Activated CD8-positive, alpha-beta memory T cell treated with anti-CD3 and anti-CD28 coated beads for 4 hours (primary cell): Measurements from ENCODE around the gene ANO10.
"Not testable (repeated sequence)": the region's sequence is repeated elsewhere in the genome, so short reads cannot be mapped to it uniquely, and the experiment has no call there.

Experiments used
- DNase-seq, 2 donors: peaks; one replicate each; pipeline ENCODE4 v3.0.0-alpha.2; 2020; ENCODE audit warnings: low read depth in 2 of 2

The ANO10 gene

DNA sequence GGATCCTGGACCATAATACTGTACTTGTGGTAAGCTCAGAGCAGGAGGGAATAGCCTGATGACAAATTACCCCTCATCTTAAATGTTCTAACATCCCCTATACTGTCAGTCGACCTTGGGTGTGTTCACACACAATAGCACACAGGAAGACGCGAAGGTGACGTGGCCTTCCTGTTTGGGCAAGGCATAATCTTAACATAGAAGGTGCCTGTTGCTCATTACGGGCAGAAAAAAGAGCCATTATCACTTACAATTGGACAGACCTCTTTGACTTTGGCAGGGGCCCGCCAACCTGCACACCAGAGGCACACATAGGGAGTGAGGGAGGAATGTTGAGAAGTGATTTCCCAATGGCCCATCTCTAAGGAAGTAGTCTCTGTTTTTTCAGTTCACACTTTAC is 144.2 kb downstream of the ANO10 start:
- peak; percentile 48 for DNase-seq

DNA sequence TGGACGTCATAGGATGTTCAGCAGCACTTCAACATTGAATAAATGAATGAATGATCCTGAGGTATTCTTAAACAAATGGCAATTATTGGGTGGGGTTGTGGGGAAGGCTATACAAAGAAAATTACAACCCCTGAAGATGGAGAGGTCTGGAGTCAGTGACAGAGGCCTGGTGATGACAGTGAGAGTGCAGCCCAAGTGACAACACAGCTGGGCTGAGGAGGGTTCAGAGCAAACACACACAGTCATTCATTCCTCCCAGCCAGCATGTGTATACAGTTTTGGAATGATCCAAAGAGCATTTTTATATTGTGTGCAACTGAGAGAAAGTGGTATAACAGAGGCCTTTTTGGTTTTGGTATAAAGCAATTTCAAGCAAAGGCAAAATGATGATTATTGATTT is 148.1 kb downstream of the ANO10 start:
- DNase-seq: no peak

DNA sequence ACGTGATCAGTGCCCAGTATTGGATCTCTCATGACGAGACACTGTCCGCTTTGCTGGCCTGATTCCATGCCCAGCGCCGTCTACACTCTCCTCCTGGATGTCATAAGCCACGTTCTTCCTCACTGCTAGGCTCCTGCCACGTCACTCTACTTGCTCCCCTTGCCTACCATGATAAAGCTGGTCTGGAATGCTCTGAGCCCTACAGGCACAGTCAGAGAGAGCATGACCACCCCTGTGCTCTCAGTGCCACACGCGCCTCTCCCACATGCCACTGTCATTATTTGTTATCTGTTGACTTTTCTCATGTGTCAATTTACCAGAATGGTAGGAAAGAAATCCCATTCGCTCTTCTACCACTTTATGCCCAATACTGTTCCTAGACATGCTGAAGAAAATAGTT is 148.6 kb downstream of the ANO10 start:
- DNase-seq: no peak

DNA sequence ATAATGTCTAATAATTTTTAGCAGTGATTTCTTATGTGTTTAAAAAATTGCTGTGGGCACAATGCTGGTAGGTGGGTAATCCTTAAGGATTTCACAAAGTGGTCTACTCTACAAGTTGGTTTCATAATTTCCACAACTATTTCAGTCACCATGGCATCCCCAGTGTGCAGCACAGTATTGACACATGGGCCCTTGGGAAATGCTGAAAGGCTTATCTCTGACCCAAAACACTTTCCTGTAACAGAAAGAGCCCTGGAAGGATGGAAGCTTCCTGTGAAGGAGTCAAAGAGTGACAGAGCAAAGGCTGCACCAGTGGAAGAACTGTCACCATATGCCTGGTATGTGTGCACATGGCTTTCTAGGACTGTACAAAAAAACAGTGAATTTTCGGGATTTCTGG is 153.7 kb downstream of the ANO10 start:
- DNase-seq: no peak

DNA sequence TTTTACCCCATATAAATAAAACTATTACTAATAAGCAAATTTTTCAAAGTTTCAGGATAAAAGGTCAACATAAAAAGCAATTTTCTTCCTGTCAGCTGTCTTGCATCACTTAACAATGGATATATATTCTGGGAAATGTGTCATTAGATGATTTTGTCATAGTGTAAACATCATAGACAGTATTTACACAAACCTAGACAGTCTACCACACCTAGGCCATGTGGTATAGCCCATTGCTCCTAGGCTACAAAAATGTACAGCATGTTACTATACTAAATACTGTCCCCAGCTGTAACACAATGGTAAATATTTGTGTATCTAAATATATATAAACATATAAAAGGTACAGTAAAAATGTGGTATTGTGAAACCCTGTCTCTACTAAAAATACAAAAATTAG is 156.7 kb downstream of the ANO10 start:
- DNase-seq: no peak

DNA sequence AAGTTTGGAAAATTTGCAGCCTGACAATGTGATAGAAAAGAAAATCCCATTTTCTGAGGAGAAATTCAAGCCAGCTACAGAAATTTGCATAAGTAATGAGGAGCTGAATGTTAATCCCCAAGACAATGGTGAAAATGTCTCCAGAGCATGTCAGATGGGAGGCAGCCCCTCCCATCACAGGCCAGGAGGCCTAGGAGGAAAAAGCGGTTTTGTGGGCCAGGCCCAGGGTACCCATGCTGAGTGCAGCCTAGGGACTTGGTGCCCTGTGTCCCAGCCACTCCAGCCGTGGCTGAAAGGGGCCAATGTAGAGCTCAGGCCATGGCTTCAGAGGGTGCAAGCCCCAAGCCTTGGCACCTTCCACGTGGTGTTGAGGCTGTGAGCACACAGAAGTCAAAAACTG is 159.2 kb downstream of the ANO10 start:
- not testable (repeated sequence) for DNase-seq

DNA sequence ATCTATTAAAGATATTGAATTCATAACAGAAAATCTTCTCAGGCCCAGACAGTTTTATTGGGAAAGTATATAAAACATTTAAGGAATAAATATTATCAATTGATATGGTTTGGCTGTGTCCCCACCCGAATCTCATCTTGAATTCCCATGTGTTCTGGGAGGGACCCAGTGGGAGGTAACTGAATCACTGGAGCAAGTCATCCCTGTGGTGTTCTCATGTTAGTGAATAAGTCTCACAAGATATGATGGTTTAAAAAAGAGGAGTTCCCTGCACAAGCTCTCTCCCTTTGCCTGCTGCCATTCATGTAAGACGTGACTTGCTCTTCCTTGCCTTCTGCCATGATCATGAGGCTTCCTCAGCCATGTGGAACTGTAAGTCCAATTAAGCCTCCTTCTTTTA is 160.5 kb downstream of the ANO10 start:
- no peak for DNase-seq

DNA sequence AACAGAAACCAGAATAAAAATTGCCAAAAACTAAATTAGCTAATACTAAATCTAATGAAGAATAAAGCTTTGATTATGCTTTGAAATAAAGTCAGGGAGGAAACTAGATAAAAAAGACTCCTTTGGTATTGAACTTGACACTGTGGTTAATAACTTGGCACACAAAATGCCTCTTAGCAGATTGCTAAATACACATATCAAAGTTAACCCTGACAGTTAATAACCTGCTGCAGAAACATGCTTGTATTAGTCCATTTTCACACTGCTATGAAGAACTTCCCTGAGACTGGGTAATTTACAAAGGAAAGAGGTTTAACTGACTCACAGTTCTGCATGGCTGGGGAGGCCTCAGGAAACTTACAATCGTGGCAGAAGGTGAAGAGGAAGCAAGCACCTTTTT is 164.8 kb downstream of the ANO10 start:
- DNase-seq: not testable (repeated sequence)

DNA sequence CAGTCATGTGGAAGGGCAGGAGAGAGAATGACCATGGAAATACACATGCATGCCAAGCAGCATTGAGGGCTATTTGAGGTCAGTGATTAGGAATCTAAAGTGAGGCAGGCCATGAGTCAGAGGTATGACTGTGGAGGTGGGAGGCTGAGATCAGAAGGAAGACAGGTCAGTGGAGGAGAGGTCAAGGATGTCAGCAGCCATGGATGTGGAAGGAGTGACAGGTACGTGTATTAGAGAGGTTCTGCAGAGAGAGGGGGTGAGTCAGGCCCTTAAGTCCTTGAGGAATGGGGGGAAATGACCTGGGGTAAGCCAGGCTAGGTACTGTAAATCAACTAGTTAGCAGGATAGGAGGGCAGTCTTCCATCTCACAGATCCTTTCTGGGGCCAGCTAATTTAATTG is 166.6 kb downstream of the ANO10 start:
- no peak for DNase-seq

DNA sequence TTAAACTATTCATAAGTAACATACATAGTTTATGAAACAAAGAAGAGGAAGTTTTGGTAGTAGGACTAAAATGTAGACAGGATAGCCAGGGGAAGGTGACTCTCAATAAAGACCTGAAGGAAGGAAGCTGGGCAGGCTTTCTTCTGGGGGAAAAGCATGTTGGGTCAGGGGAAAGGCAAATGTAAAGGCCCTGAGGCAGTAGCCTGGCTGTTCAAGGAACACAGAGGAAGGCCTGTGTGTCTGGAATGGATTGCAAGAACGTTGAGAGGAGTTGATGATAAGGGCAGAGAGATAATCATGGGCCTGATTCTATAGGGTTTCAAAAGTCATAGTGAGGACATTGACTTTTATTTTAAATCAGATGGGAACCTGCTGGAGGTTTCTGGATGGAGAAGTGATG is 167.8 kb downstream of the ANO10 start:
- no peak for DNase-seq

DNA sequence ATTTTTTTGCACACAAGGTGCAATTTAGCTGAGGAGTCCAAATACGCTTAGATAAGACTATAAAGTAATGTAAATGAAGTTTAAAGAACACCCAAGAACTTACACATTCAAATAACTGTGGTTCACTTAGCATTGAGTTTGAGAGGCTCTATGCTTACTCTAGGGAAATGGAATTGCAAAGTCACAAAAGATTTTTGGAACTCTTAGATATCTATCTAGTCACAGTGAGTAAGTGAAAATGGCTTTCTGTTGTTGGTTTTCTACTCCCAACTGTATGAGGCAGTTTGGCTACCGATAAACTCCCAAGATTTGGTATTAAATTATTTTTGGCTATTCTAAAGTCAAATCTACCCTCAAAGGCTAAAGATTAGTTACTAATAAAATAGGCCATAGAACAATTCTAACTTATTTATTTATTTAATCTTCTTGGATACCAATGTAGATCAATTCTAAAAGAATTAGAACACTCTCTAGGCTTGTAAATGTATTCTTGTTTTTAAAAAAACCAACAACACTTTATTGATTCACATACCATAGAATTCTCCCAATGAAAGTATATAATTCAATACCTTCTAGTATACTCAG is 170.0 kb downstream of the ANO10 start:
- no peak for DNase-seq

DNA sequence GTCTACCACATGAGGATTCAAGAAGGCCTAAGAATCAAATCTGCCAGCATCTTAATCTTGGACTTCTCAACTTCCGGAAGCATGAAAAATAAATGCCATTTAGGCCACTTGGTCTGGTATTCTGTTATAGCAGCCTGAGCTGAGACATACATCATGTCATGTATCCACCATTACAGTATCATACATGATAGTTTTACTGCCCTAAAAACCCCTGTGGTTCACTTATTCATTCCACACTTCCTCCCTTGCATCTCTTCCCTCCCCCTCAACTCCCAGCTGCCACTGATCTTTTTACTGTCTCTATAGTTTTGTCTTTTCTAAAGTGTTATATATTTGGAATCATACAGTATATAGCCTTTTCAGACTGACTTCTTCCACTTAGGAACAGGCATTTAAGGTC is 173.7 kb downstream of the ANO10 start:
- no peak for DNase-seq

DNA sequence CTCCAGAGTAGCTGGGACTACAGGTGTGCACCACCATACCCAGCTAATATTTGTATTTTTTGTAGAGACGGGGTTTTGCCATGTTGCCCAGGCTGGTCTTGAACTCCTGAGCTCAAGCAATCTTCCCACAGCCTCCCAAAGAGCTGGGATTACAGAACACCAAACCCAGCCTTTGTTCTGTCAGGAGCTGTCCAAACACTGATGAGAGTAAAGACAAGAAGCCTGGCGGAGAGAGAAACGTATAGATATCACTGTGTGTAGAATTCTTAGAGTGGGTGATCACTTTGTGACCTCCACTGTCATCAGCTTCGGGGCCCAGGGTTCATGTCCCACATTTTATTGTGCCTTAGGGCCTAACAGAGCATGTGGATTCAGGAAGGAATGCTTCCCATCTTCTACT is 176.0 kb downstream of the ANO10 start:
- DNase-seq: no peak

DNA sequence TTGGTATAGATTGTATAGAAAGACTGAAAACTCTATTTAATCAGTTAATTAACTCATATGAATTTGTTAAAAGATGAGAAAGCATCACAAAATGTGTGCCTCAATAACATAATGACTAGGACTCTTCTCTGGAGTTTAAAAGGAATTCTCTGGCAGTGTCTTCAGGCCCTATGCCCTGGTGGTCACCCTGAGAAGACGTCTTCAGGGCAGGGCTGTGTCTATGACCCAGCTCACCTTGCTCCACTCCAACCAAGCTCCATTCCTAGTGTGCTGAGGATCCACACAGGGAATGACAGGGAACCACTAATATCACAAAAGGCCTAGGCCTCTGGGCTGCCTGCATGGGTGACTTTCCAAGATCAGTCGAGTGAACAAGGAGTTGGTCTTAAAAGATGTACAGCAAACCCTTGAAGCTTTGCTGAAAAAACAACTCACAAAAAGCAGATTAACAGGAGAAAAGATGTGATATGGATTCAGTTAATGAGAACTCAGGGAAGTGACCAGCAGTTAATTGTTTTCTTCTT is 178.9 kb downstream of the ANO10 start:
- no peak for DNase-seq

DNA sequence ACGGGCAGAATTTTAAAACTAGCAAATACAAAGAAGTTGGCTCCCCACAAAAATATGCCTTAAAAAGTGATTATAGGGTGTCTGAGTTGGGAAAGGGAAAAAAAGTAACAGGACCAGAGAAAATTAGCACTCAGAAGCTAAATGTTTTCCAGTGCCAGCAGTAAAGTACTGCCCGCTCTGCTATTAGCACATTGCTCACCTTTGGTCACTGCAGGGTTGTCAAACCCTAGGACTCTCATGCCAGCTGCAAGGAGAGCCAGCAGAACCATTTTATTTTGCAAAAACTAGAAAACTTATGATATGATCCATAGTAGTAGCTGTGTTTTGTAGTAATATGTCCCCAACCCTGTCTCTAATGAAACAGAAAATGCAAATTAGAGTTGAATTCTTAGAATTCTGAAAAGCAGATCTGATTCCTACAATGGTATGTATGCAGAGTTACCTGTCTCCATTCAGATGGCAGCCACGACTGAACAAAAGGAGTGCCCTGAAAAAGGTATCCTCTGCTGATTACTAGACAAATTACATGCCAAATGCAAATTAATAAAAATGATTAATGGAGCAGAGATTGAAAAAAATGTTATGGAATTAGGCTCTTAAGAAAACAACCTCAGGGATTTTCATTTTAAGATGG is 185.2 kb downstream of the ANO10 start:
- no peak for DNase-seq

DNA sequence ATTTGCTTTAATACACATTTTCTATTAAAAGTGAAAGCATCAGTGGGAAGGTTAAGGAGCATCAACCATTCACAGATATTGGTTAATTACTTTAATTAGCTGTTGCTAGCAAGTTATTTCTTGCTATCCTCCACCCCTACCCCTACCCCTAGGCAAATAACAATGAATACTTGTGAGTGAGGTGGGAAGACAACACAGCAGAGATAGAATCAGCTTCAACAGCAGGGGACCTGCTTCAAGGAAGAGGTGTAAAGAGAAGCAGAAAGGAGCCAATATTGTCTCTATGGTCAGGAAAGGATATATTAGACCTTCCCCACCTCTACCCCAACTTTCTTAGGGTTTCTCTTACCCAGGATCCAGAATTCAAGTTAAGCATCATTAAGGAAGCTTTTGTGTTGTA is 186.1 kb downstream of the ANO10 start:
- DNase-seq: no peak

DNA sequence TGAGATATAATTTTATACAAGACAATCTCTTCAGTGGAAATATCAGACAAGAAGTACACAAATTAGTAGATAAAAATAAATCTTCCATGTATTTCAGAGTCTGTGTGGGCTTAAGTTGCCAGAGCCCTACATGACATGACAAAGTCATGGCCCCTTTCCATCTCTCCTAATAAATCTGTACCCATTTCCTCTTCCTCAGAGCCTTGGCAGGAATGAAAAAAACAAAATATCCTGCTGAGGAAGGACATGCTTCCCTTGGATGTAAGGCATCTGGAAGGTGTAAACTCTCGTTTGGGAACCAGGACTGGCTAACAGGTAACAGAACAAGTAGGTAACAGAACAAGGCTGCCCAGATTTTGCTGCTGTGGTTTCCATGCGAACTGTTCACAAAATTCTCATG is 187.4 kb downstream of the ANO10 start:
- DNase-seq: no peak

DNA sequence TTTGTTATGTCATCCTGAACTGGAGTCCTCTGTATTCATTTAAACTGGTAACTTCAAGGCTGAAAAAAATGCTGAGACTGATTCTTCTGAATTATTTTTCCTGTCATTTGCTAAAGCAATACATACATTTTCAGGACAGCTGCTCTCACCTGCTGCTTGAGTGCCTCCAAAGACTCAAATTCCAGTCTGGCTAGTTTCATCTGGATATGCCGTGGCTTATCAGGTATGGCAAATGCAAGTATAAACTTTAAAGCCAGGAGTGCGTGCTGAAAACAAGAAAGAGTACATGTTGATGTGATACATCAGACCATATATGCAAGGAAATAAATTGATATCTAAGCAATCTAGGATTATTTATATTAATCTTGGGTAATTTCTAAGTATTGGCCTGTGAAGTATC is 189.3 kb downstream of the ANO10 start:
- DNase-seq: no peak

DNA sequence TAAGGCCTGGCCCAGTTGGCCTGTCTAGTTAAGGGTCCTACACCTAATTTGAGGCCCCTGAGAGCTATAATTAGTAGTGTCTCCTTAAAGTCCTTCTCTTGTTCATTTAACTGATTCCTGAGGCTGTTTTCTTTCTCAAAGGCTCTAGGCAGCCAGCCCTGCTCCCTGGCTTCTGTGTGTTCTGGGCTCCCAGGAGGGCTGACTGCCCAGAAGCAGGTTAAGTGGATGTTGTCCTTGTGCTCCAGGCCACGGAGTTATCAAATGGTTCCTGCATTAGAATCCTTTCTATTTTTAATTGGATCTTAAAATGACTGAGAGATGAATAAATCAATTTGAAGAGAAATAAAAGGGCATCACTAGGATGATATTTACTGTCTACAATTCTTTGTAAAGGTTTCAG is 195.4 kb downstream of the ANO10 start:
- DNase-seq: no peak

DNA sequence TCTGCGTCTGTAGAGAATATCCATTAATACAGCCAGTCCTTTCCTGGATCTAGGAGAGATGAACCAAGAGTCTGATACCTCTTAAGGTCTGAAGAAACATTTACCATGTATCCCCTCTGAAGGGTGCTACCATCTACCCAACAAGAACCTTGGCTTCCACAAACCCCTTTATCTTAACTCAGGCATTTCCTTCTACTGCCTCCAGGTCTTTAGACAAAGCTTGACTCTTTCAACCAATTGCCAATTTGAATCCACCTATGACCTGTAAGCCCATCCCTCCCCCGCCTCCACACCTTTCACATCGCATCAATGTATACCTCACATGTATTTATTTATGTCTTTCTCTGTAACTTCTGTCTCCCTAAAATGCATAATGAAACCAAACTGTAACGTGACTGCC is 196.0 kb downstream of the ANO10 start:
- no peak for DNase-seq

DNA sequence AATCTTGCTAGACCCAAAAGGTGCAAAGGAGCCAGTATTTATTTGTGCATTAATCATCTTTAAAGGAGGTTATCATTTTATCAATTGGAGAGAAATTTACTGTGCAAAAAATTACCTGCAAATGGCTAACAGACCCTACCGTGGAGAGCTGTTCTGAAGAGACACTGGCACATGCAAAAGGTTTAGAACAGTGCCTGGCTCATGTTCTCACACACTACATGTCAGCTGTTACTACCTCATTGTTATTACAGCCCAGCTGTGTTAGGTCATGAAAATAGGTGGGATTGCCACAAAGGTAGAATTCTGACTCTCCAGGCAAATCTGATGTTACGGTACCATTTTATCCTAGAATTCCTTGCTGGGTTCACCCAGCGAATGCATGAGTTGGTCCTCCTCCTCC is 198.2 kb downstream of the ANO10 start:
- no peak for DNase-seq

DNA sequence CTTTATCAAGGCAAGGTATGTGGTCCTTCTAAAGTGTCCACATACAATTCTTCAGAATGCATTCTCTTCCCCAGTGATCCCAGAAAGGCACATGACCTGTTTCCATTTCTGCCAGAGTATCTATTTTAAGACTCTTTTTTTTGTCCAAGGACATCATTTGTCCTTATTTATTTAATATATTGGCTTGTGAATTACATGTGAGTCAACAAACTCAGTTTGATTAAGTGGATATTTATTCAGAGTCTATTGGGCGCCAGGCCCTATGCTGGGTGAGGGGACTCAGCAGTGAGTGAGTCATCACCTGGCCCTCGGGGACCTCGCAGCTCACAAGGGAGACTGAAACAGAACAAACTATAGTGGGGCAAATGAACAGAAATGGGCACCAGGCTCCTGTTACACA is 198.7 kb downstream of the ANO10 start:
- DNase-seq: no peak

DNA sequence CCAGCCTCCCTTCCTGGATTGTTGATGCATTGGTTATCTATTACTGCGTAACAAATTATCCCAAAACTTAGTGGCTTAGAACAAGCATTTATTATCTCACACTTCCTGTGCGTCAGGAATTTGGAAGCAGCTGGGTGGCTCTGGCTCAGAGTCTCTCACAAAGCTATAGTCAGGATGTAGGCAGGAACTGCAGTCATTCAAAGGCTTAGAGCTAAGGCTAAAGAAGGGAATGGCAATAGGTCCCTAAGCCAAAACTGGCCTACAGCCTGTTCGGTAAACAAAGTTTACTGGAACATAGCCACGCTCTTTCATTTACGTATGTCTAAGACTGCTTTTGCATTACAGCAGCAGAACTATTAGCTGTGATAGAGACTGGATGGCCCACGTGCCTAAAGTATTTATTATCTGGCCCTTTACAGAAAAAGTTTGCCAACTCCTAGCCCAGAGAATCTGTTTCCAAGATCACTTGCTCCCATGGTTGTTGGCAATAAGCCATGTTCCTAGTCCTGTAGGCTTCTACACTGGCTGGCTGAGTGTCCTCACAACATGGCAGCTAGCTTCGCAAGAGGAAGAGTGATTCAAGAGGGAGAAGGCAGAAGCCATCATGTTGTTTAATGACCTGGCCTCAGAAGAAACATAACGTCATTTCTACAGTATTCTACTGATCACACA is 203.1 kb downstream of the ANO10 start:
- no peak for DNase-seq
